H1 (cell line): ENCODE measurements around the gene MEIS2. TPM values are rescaled to one million over a fixed set of nuclear protein-coding genes. Genes with fewer than 3 reads are reported as not detected.

Experiments used
- HDAC2 ChIP-seq, 2 experiments: fragments of 300-600 bp in 1 of 2; sonication (generic) in 1 of 2; IDR thresholded peaks; 2 replicates each; pipeline ENCODE4 v1.6.1; 2011 to 2012; ENCODE audit warnings: low read depth in 2 of 2, low read length in 2 of 2, mild to moderate bottlenecking in 2 of 2, moderate library complexity in 2 of 2, borderline replicate concordance in 1 of 2, inconsistent platforms in 1 of 2
- SP1 ChIP-seq: IDR thresholded peaks from 2 replicates; pipeline ENCODE4 v1.6.1; 2011; ENCODE audit warnings: low read depth, low read length
- SUZ12 ChIP-seq: fragments of 200-600 bp; sonication (generic); IDR thresholded peaks from 2 replicates; pipeline ENCODE4 v1.6.1; 2012; ENCODE audit warnings: mild to moderate bottlenecking, inconsistent platforms, low read length, moderate library complexity, mixed read lengths
- polyA plus RNA-seq, 7 experiments: library from polyadenylated mRNA; depleted of rRNA in 3 of 7; stranded (reverse) in 5 of 7; unstranded in 2 of 7; fragments of >200 nt in 5 of 7; fragments of 200-250 nt in 2 of 7; gene quantifications; 1 replicate in 5 of 7; 2 replicates in 1 of 7; 4 replicates in 1 of 7; pipeline versions ENCODE4 v1.2.1 to v1.2.3, GENCODE V29; 2011 to 2013; ENCODE audit warnings: missing spikeins in 2 of 7, mixed read lengths in 2 of 7
- total RNA-seq: library from RNA; stranded (reverse); fragmentation: NEBNext Ultra II Directional; extraction: Animal tissue kit (Norgen Biotek cat#: 25700); gene quantifications from 2 replicates; pipeline ENCODE4 v1.2.1, GENCODE V29; 2021
- TF ChIP-seq, protein P1 (sequence below), 3 experiments: IDR thresholded peaks; 1 replicate in 2 of 3; 2 replicates in 1 of 3; pipeline versions ENCODE4 v1.5.1 to v1.6.1; 2011; ENCODE audit warnings: low read length in 3 of 3, mild to moderate bottlenecking in 3 of 3, inconsistent platforms in 2 of 3, low read depth in 1 of 3, moderate library complexity in 1 of 3; ENCODE audit not compliant: insufficient read depth in 1 of 3; ENCODE audit errors: control extremely low read depth in 1 of 3

MEIS2 gene
- total and polyA plus RNA-seq, 2 of the 8 experiments (the other 6 are each of a cell fraction or from before 2014, with no cell fraction given), result 0.22 to 1.2 TPM

DNA sequence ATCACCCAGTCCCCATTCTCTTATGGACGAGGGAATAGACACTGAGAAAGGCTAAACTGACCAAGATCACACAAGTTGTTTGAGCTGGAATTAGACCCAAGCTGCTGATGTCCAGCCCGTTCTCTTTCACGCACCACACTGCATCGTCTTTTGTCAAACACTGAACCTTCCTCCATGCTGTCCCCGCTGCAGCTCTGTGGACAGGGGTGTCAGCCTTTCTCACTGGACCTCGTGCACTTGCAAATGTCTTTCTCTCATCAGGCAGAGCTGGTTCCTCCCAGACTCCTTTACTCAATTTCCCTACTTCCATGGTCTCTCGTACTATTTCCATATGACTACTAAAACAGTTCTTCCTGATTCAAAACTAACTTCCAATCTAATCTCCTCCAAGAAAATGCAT lies 161.6 kb downstream of the MEIS2 start (continued):
- TF ChIP-seq HDAC2 (IDR thresholded peaks at IDR 0.05; ENCODE audit: borderline replicate concordance in 1 of 2, low read depth in 2 of 2, low read length in 2 of 2), result no peak
- no peak for TF ChIP-seq SP1
- TF ChIP-seq, protein P1, sequence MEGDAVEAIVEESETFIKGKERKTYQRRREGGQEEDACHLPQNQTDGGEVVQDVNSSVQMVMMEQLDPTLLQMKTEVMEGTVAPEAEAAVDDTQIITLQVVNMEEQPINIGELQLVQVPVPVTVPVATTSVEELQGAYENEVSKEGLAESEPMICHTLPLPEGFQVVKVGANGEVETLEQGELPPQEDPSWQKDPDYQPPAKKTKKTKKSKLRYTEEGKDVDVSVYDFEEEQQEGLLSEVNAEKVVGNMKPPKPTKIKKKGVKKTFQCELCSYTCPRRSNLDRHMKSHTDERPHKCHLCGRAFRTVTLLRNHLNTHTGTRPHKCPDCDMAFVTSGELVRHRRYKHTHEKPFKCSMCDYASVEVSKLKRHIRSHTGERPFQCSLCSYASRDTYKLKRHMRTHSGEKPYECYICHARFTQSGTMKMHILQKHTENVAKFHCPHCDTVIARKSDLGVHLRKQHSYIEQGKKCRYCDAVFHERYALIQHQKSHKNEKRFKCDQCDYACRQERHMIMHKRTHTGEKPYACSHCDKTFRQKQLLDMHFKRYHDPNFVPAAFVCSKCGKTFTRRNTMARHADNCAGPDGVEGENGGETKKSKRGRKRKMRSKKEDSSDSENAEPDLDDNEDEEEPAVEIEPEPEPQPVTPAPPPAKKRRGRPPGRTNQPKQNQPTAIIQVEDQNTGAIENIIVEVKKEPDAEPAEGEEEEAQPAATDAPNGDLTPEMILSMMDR (IDR thresholded peaks at IDR 0.05; ENCODE audit: control extremely low read depth in 1 of 3, insufficient read depth in 1 of 3, low read depth in 1 of 3, low read length in 3 of 3), result no peak
- TF ChIP-seq SUZ12, result no peak
